T-helper 1 cell treated with Interleukin-12 subunit alpha and Interleukin-12 subunit beta and Interleukin-4 antibody, amounts not matched to agents 30 ng/mL and 1 ng/mL, for 36 hours (primary cell): Measurements from ENCODE around the gene BCDIN3D. TPM values are rescaled to one million over a fixed set of nuclear protein-coding genes. Genes with fewer than 3 reads are reported as not detected.

Source experiments
- intact Hi-C: fragments of 100-400 bp; cut with micrococcal nuclease; formaldehyde crosslinking; loops from one replicate; pipeline ENCODE4 v1.15.1; 2024
- total RNA-seq: library from RNA; stranded (reverse); gene quantifications from 2 replicates; pipeline ENCODE4 v1.2.3, GENCODE V29; 2022

Gene BCDIN3D
- total RNA-seq, 1 donor from 2014 or later = 6.0 TPM

- intact Hi-C loops = loop anchor here (10.0 kb wide), 1 partner anchor 461 kb away; the partner anchor contains the start of gene LIMA1
These were observed 19.0 kb downstream of the BCDIN3D start for GRCh38 chr12:49823951-49824350.

- intact Hi-C loops = loop anchor here (10.0 kb wide), 1 partner anchor 461 kb away; the partner anchor contains the start of gene LIMA1
These were observed 19.6 kb downstream of the BCDIN3D start for GRCh38 chr12:49823350-49823749.

- intact Hi-C loops = loop anchor here (10.0 kb wide), 1 partner anchor 463 kb away; the partner anchor contains the start of gene LIMA1
These were observed 21.3 kb downstream of the BCDIN3D start for GRCh38 chr12:49821373-49822287.

GRCh38 chr12:49819786-49820185 is 23.1 kb downstream of the BCDIN3D start:
- intact Hi-C loops = loop anchor here (10.0 kb wide), 1 partner anchor 465 kb away; the partner anchor contains the start of gene LIMA1

GRCh38 chr12:49818241-49818895 is 24.5 kb downstream of the BCDIN3D start:
- intact Hi-C loops = no loop called here

GRCh38 chr12:49813131-49813530 is 29.8 kb downstream of the BCDIN3D start:
- intact Hi-C loops = no loop called here

GRCh38 chr12:49811961-49812401 is 30.9 kb downstream of the BCDIN3D start:
- intact Hi-C loops = no loop called here

- intact Hi-C loops = no loop called here
These were observed 31.8 kb downstream of the BCDIN3D start for GRCh38 chr12:49811136-49811535.

GRCh38 chr12:49809906-49810389 is 33.0 kb downstream of the BCDIN3D start:
- intact Hi-C loops = no loop called here

- intact Hi-C loops = no loop called here
These were observed 33.5 kb downstream of the BCDIN3D start for GRCh38 chr12:49809381-49809905.

- intact Hi-C loops = no loop called here
These were observed 34.1 kb downstream of the BCDIN3D start for GRCh38 chr12:49808686-49809380.

- intact Hi-C loops = no loop called here
These were observed 34.8 kb downstream of the BCDIN3D start for GRCh38 chr12:49807991-49808580.

- intact Hi-C loops = no loop called here
These were observed 36.0 kb downstream of the BCDIN3D start for GRCh38 chr12:49806877-49807276.

- intact Hi-C loops = no loop called here
These were observed 36.5 kb downstream of the BCDIN3D start for GRCh38 chr12:49806321-49806813.

- intact Hi-C loops = no loop called here
These were observed 37.5 kb downstream of the BCDIN3D start for GRCh38 chr12:49805409-49805808.

- intact Hi-C loops = no loop called here
These were observed 38.1 kb downstream of the BCDIN3D start for GRCh38 chr12:49804821-49805220.

- intact Hi-C loops = no loop called here
These were observed 39.0 kb downstream of the BCDIN3D start for GRCh38 chr12:49803693-49804450.

GRCh38 chr12:49801141-49802063 is 41.5 kb downstream of the BCDIN3D start:
- intact Hi-C loops = no loop called here
